RCC 7860 (cell line): ENCODE data around the gene HDAC4.

Source experiments
- DNase-seq: peaks from one replicate; pipeline ENCODE4 v3.0.0-alpha.2; 2015; ENCODE audit warnings: low spot score
- FAIRE-seq: peaks from 2 replicates; lab custom pipeline; 2012; peaks lifted over from hg19 to GRCh38; lab: Jason Lieb, UNC

The HDAC4 gene

DNA sequence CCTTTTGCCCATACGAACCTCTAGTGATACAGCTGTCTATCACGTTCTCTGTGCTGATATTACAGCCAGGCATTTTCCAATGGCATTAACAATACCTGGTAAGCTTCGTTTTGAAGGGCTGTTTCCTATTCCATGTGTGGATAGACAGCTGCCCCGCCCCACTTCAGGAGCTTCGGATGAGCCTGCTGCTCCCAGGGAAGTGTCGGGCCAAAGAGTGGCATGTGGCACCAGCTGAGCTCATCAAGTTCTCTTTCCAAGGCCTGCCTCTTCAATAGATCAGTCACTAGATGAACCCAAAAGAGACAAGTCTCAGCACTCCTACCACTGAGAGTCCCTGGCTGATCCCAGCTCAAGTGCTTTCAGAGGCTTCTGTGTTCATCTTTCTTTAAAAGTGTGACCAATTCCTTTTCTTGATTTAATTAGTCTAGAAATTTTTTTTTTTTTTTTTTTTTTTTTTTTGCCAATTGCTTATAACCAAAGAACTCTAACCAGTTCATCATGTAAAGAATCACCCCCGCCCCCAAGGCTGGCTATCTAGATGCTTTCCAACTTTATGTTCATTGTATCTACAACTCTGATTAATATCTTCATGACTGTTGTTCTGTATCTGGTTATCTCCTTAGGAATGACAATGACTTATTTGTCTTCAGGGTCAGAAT is 46.6 kb downstream of the HDAC4 start:
- DNase-seq: no peak
- no peak for FAIRE-seq

DNA sequence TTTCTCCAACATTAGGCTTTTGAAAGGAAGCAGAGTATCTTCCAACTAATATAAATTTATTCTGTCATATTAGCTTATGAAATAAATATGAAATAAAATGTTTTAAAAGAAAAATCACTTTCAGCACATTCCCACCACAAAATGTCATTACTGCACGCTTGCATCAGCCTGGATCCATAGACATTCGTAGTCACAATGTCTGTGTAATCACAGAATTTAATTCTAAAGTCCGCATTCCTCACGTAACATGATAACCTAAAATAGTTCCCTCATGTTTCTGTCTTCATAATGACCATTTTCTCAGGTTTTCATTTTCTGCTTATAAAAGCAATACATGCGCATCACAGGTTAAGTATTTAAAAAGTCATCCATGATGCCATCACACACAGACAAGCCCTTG is 47.1 kb downstream of the HDAC4 start:
- DNase-seq (no peak), FAIRE-seq (no peak)

DNA sequence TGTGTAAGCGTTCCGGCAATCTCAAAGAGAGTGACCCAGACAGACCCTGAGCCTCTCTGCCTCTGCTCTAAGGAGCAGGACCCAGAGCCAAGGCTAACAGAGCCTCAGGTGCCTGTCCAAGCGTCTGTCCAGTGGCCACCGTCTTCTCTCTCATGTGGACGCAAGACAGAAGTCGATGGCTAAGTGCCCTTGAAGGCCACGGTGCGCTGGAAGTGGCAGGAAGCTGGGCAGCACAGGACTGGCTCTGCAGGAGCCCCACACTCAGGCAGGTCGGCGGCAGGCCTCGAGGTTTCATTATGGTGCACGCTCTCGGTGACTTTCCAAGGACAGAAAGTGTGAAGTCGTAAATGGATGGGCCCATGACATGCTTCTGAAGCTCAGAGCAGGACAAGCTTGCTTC is 49.1 kb downstream of the HDAC4 start:
- no peak for FAIRE-seq
- no peak for DNase-seq

DNA sequence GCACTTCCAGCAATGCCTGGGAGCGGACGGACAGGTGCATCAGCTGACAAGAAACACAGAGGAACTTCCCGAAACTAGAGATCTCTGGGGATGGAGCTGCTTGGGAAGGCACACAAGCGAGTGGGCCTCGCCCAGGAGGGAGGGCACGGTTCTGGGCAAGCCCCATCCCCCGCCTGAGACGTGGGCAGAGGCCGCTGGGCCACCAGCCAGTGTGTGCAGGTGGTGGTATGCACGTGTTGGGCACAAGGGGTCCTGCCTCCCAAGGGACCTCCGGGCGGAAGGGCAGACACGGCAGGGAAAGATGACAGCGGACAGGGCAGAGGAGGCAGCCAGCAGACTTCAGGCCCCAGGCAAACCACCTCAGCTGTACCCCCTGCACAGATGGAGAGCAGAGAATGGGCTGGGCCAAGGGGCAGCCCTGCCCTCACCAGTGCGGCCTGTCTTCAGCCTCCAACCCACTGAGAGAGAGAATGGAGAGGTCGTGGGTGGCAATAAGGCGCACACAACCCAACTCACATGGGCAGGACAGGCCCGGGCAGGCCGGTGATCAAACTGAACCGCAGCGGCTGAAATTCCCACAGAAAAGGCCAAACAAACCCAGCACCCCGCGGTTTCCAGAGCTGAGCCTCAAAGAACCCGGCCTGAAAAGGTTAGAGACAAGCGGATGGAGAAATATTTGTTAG is 51.2 kb downstream of the HDAC4 start:
- DNase-seq (no peak), FAIRE-seq (no peak)

DNA sequence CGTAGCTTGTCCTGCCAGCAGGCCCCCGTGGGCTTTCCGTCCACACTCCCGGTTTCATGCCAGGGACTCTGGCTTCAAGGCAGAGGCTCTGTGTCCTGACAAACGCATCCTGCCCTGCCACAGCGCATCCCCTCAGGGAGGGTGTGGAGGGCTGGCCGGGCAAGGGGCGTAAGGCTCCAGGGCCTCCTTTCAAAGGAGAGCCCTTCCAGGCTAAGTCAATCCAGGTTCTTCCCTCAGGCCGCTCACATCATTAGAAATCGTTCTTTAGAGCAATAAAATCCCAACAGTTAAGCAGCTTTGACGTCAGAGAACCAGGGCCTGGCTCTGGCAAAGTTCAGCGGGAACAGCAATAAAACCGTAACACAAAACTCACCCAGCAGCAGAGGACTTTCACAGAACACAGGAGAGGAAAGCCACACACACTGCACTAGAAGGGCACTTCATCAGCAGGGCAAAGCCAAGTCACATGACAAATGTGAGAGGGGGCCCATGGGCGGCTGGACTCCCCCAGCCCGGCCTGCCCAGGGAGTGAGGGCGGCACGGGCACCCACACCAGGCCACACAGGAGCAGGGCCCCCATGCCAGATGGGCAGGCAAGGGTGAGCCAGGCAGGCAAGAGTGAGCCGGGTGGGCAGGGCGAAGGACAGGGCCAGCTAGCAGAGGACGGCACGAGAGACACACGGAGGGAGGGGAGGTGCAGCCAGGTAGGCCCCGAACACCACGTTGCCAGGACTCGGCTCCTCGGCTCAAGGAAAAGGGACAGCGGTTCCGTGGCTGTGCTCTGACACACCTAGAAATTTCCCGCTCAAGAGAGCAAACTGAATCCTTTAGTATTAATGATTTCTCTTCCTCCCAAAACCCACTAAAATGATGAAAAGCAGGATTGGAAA is 52.0 kb downstream of the HDAC4 start:
- no peak for FAIRE-seq
- DNase-seq: no peak

DNA sequence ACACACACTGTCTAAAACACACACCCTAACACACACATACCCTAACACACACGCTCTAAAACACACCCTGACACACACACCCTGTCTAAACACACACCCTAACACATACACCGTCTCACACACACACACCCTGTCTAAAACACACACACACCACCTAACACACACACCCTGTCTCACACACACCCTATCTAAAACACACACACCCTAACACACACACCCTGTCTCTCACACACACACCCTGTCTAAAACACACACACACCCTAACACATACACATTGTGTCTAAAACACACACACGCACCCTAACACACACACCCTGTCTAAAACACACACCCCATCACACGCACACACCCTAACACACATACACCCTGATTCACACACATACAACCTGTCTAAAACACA is 54.1 kb downstream of the HDAC4 start:
- FAIRE-seq (no peak), DNase-seq (no peak)

DNA sequence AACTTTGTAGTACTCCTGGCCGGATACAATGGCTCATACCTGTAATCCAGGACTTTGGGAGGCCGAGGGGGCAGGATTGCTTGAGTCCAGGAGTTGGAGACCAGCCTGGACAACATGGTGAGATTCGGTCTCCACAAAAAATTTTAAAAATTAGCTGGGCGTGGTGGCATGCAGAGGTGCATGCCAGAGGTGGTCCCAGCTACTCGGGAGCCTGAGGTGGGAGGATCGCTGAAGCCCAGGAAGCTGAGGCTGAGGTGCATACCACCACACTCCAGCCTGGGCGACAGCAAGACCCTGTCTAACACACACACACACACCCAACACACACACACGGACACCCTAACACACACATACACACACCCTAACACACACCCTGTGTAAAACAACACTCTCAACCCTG is 55.6 kb downstream of the HDAC4 start:
- no peak for FAIRE-seq

DNA sequence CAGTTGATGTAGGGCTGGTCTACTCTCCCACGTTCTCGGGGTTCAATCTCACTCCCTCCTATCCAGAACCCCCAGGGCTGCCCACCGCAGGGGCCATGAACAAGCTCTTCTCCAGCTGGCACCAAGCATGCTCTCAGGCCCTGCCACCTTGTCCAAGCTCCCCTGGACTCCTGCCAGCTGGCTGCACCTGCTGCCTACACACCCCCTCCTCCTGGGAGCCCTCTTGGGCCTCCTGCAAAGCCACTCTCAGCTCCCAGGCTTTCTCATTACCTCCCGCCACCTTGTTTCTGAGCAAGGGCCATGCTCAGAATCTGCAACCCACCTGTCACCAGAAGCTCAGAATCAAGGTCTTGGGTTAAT is 56.0 kb downstream of the HDAC4 start:
- DNase-seq: no peak
- FAIRE-seq: no peak

More for the DNA sequence above, 55.6 kb downstream of the HDAC4 start:
- no peak for DNase-seq

DNA sequence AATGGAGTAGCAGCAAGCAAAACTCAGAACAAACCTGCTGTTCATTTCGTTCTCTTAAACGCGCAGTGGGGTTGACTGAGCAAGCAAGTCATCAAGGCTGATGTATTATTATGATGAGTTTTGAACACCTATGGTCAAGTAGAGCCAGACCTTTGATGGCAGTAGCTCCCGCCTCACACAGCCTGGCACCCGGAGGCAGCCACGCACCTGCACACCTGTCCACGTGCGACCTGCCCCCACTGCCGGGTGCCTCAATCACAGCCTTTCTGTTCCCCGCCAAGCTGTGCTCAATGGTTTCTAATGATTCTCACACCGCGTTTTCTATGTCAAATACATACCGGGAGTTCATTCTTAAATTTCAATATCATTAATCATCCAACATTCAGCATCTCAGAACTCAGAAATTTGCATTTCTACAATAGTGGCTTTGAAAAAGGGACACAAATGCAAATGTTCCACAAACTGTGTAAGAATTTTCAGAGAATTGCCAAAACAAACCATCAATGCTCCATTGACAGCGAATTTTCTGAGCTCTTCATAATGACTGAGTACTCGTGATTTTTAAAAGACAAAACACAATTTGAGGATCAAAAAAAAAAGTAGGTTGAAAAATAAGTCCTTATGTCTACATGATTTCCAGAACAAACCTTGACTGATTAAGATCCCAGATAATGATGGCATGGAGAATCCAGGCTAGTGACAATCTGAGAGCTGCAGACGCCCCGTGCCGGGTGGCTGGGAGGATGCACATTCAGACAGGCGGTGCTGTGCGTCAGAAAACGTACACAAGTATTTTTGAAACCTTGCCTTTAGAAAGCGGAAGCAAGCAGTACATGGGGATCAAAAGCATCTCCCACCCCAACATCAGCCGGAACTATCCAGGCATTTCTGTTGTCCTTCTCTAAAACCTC is 56.6 kb downstream of the HDAC4 start:
- no peak for DNase-seq

DNA sequence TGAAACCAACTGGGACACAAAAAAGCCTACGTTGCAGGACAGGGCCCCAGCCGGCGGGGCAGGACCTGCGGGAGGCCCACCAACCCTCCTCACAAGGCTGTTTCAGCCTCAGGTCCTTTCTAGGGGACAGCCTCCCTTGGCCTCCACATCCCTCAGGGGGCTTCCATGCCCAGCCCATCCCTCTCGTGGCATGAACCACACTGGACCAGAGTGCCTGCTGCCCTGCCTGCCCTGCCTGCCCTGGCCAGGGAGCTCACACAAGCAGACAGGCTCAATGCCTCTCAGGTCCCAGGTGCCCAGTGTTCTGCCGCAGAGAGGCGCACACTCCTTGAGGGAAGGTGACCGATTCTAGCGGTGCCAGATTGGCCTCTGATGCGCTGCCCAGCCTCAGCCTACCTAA is 57.4 kb downstream of the HDAC4 start:
- FAIRE-seq (no peak), DNase-seq (no peak)

More for the DNA sequence above, 56.6 kb downstream of the HDAC4 start:
- no peak for FAIRE-seq

DNA sequence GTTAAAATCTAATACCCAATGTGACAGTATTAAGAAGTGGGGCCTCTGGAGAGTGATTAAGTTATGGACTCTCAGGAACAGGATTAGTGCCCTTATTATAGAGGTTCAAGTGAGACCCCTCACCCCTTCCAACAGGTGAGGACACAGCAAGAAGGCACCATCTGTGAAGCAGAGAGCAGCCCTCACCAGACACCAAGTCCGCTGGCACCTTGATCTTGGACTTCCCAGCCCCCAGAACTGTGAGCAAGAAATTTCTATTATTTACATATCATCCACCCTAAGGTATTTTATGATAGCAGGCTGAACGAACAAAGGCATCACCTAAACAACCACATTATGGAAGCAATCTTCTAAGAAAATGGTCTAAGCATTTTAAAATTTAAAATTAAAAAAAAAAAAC is 59.0 kb downstream of the HDAC4 start:
- no peak for FAIRE-seq
- DNase-seq: no peak

DNA sequence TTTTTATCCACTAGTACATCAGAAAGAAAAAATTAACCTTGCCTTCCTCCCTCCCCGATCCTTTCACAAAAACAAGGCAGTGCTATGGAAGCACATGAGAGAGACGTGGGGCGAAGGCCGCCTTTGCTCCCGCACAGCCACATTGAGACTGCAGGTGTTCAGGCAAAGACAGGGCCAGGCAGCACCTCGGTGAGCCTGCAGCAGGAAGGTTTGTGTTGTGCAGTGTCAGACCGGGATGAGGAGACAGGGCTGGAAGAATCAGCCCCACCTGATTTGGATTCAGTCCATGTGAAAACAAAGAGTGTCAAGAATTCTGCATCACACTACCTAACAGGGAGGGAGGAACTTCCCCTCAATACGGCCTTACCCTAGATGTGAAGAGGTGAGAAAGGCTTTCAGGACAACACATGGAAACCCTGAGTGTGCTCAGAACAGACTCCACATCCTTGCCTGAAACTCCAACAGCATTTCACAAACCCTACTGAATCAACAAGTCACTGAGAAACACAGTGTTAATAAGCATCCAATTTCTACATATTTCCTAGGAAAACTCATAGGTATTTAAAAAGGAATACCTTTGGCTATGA is 59.6 kb downstream of the HDAC4 start:
- FAIRE-seq: no peak
- no peak for DNase-seq

DNA sequence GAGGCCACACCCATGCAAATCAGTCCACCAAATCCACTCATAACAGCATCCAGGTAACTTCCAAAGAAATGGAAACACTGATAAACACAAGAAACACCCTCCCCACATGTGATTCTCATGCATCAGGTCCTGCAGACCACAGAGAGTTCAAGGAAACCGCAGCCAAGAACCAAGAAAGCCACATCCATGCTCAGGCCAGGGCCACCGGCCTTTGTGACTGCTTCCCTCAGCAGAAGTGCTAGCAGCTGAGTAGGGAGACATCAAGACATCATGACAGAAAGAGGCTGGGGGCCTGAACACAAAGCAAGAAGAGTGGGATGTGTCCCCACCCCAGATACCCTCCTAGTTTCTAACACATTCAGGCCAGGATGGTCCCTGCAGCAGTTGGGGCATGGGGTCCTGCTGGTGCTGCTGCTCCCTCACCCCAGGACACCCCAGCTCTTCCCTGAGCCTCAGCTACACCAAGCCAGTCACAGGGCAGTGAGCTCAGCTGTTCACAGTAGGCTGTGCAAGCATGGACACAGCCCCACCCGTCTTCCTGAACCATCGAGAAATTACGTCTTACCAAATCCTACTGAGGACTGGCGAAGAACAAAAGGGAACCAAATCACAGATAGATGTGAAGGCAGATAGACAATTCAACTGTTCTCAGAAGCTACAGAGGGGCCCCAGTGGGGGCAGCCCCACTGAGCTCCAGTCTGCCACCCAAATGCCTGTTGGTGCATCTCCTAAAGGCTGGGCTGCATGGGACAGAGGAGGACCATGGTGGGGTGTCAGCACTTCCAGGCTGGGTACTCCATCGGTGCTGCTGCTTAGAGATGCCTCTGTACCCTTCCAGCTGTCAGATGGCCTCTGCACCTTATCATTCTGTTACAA is 60.9 kb downstream of the HDAC4 start:
- DNase-seq (no peak), FAIRE-seq (no peak)

DNA sequence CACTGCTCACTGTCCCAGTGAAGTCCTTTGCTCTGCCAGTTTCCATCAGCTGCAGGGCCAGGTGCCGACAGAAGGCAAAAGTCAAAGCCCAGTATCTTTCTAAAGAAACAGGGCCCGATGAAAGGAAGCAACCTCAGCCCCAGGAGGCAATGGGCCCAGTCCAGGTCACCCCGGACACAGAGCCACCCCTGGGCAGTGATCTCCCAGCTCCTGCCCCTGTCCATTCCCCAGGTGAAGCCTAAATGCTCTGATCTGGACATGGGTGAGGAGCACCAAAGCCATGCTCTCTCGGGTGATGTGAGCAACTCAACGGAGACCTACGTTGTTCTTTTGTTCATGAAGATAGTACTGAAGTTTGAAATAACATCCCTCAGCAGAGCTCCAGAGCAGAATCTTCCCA is 61.6 kb downstream of the HDAC4 start:
- no peak for DNase-seq
- FAIRE-seq: no peak

DNA sequence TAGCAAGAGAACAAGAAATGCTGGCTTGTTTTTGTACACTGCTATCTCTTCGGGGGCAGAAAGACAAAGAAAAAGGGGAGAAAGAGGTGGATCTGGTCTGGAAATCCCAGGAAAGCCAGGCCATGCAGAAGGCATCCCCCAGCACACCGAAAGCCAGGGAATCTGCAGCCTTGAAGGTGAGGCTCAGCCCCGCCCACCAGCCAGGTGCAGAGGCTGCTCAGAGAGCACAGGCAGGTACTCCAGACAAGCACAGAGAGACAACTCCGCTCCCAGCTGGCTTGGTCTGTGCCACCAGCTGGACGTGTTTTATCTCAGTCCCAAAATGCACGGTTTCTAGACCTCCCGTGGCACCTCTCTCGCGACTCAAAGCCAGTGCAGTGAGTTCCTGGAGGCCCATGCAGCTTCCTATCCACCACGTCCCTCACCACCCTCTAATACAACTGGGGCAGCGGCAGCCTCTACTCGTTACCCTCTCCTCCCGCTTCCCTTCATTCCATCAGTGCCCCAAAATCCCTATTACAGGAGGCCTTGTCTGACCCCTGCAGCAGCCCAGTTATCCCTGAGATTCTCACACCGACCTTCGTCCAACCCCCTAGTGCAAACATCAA is 62.8 kb downstream of the HDAC4 start:
- FAIRE-seq: no peak
- DNase-seq: no peak

DNA sequence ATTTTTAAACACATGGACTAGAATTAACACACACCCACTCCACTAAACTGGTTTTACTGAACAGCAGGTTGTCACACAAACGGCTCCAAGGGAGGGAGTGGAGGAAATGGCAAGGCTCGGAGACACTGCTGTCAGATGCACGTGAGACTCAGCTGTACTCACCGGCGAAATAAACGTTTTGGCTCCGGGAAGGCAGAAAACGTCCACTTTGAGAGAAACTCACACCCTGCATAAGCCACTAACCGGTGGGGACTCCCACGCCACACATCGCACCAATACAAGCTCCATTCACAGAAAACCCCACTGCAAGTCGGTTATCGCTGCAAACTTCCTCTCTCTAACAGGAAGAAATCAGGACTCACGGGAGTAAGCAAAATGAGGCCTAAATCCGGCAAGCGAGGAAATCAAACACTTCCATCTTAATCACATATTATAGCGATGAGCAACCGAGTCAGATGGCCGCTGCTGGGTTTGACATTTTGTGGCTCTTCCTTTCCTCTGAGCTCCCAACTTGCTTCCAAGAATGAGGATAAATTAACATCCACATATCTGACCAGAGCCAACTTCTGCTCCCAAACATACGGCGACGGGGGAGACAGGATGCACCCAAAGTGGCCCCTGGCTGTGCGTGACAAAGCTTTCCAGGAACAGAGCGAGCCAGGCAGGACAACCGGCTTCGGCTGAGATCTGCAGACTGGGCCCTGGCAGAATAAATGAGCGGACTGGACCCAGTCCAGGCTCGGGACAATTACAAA is 63.5 kb downstream of the HDAC4 start:
- DNase-seq (no peak), FAIRE-seq (no peak)

DNA sequence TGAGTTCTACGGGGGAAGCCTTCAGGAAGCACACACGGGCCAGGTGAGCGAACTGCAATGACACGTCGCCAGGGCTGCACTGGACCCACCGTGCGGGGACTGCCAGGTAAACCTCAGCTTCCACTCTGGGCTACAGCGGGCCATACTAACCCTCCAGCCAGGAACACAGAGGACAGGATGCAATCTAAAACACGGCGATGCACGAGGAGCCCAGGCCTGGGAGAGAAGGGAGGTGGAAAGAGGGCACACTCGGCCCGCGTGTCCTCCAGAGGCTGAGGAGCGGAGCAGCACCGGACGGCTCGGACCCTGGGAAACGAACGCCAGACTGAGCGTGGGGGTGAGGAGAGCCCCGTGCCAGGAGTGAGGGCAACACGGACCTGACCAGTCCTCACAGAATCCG is 69.3 kb downstream of the HDAC4 start:
- no peak for DNase-seq
- FAIRE-seq: no peak

DNA sequence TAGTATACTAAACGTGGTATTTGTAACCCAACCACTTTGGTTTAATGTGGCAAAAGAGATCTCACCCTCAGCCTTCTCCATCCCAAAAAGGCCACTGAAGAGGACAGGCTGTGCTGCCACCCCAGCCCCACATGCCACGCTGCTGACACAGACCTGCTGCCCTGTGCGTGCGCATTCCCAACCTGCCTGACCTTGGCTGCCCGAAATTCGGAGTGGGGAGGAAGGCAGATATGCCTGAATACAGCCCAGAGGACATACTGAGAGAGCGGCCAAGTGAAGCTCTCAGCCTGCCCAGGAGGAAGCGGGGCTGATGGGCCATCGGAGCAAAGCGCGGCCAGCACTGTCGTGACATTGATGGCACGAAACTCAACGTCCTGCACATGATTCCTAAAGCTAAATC is 70.0 kb downstream of the HDAC4 start:
- DNase-seq: no peak
- FAIRE-seq: no peak
